Large intestine (tissue), 3 donors: ENCODE measurements around the gene RPS19BP1. TPM values are rescaled to one million over a fixed set of nuclear protein-coding genes. Genes with fewer than 3 reads are reported as not detected.

Source experiments
- DNase-seq, 2 donors: peaks; one replicate each; pipeline versions ENCODE4 v3.0.0 to v3.0.0-alpha.2; 2013
- H3K27ac ChIP-seq: one replicate; pipeline ENCODE4 v1.5.1; 2013; ENCODE audit warnings: low read length
- H3K27me3 ChIP-seq: 2 replicates; pipeline ENCODE4 v1.6.1; 2013; ENCODE audit warnings: low read length; ENCODE audit not compliant: control insufficient read depth, insufficient read depth
- H3K36me3 ChIP-seq: 2 replicates; pipeline ENCODE4 v1.6.1; 2013; ENCODE audit warnings: low read length; ENCODE audit not compliant: control insufficient read depth, insufficient read depth
- H3K4me1 ChIP-seq: one replicate; pipeline ENCODE4 v1.6.1; 2013; ENCODE audit warnings: low read length; ENCODE audit not compliant: control insufficient read depth, insufficient read depth
- H3K4me3 ChIP-seq: one replicate; pipeline ENCODE4 v1.5.1; 2013; ENCODE audit warnings: low read length
- H3K9me3 ChIP-seq: one replicate; pipeline ENCODE4 v1.6.1; 2013; ENCODE audit warnings: mild to moderate bottlenecking, low read depth, low read length, moderate library complexity; ENCODE audit not compliant: control insufficient read depth
- WGBS: methylation state at CpG from one replicate; pipeline ENCODE4 v1.1.5; 2013; ENCODE audit warnings: low lambda C conversion rate; ENCODE audit not compliant: insufficient coverage; 5-methylcytosine and 5-hydroxymethylcytosine counted together
- polyA plus RNA-seq: library from polyadenylated mRNA; unstranded; fragments of 120-200 nt; gene quantifications from one replicate; pipeline ENCODE4 v1.2.1, GENCODE V29; 2013

The RPS19BP1 gene
- polyA plus RNA-seq, 1 donor: 57.2 TPM

- Histone ChIP-seq H3K27me3 (peaks cover 42% of the 10 kb centered on the region), H3K4me3 (no peak overlapping the region), H3K36me3 (no peaks in the 10 kb centered on the region), H3K27ac (no peak overlapping the region), H3K4me1 (peaks cover 4% of the 10 kb centered on the region), H3K9me3 (peaks cover 5% of the 10 kb centered on the region)
- WGBS: no CpG with 5 or more reads among the region's 9 CpGs
- DNase-seq: no peak
Observed at GRCh38 chr22:39562839-39563489, 30.4 kb upstream of the RPS19BP1 start.

DNA sequence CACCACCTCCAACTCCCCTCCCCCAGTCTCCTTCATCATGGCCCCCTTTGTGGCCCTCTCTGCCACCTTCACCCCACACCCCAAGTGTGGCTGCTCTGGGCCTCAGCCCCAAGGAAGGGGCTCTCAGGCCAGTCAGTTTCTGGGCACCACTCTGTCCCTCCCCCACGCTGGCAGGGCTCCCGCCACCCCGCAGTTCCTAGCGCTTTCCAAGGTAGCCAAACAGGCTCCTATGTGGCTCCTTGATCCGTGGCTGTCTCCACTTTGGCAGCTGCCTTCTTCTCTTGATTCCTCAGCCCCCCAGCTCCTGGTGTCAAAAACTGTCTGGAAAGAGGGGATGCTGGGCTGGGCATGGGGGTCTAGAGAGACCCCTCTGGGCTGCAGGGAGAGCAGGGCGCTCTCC lies 27.6 kb upstream of the RPS19BP1 start:
- no peak overlapping the region for H3K4me3 ChIP-seq
- H3K36me3 ChIP-seq: no peaks in the 10 kb centered on the region
- no peak overlapping the region for H3K27ac ChIP-seq
- H3K9me3 ChIP-seq: no peaks in the 10 kb centered on the region
- peaks cover 67% of the 10 kb centered on the region for H3K27me3 ChIP-seq
- no CpG with 5 or more reads among the region's 6 CpGs for WGBS
- H3K4me1 ChIP-seq: peaks cover 8% of the 10 kb centered on the region
- no peak for DNase-seq

GRCh38 chr22:39559456-39560105 lies 27.0 kb upstream of the RPS19BP1 start:
- Histone ChIP-seq H3K27ac (no peak overlapping the region), H3K9me3 (no peaks in the 10 kb centered on the region), H3K36me3 (no peaks in the 10 kb centered on the region), H3K4me1 (peaks cover 8% of the 10 kb centered on the region), H3K4me3 (no peak overlapping the region), H3K27me3 (peaks cover 67% of the 10 kb centered on the region)
- DNase-seq: no peak
- no CpG with 5 or more reads among the region's 11 CpGs for WGBS

DNA sequence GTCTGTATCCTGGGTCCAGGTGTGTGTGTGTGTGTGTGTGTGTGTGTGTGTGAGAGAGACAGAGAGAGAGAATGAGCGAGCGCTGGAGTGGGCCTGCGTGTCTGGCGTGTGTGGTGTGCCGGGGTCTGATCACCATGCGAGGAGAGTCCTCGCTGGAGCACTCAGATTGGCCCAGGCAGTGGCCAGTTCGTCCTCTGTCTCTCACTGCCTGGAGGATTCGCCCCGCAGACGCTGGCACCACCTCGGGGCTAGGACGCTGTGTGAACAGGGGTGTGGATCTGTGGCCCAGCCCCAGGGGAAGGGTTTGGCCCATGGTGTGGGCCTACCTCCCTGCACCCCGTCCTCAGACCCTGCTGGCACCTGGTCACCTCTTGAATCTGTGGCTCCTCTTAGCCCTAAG lies 26.4 kb upstream of the RPS19BP1 start:
- Histone ChIP-seq H3K27ac (no peak overlapping the region), H3K4me3 (no peak overlapping the region), H3K36me3 (no peaks in the 10 kb centered on the region), H3K9me3 (no peaks in the 10 kb centered on the region), H3K27me3 (peaks cover 69% of the 10 kb centered on the region), H3K4me1 (peaks cover 8% of the 10 kb centered on the region)
- no peak for DNase-seq
- no CpG with 5 or more reads among the region's 14 CpGs for WGBS

DNA sequence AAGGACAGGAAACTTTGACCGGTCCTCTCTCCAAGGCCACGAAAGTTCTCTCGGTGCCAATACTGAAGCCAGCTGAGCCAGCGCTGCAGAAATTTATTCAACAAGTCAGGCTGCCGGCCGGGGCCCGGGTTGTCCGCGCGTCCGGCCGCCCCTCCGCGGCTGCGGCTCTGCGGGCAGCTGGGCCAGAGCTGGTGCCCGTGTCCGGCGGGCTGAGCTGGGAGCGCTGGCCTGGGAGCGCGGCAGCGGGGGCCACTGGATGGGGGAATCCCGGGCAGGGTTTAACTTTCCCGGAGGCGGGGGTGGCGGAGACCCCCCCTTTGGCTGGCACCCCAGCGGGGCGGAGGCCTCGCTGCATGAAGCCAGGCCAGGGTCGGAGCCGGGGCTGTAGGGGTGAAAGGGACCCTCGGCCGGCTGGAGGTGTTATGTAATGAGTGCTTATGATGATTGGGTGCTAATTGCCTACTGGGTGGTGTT lies 25.7 kb upstream of the RPS19BP1 start:
- no CpG with 5 or more reads among the region's 34 CpGs for WGBS
- Histone ChIP-seq H3K4me1 (peaks cover 8% of the 10 kb centered on the region), H3K27ac (no peak overlapping the region), H3K27me3 (peaks cover 70% of the 10 kb centered on the region), H3K36me3 (no peaks in the 10 kb centered on the region), H3K9me3 (no peaks in the 10 kb centered on the region), H3K4me3 (no peak overlapping the region)
- DNase-seq: no peak

DNA sequence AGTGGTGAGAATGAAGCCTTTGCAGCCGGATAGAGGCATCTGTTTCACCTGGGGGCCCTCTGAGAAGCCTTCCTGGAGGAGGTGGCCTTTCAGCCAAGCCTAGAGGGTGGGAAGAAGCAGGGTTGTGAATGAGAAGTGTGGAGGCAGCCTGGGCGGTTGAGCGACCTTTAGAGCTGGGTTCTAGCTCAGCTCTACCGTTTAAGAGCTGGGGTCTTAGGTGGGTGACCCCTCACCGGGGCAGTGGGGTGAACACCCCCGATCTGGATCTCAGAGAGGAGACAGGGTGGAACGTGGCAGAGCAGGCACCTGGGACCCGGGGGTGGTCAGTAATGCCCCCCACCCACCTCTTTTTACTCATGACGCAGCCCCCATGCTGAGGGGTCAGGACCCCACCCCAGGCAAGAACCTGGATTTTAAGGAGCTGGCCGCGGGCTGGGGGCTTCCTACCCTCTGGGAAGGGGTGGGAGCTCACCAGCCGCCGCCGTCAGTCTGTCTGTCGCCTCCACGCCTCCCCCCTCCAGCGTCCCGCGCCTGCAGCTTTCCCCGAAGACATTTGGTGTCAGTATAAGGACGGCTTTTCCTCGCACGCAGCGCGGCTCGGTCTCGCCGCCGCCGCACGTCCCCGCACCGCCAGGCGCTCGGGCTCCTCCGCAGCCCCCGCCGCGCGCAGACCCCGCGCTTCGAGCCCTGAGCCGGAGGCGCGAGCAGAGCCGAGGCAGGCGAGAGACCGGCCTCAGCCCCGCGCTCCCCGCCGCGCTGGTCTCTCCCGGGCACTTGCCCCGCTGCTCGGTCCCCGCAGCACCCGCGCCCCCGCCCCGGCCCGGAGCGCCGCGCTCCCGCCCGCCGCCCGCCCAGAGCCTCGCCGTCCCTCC lies 24.7 kb upstream of the RPS19BP1 start:
- Histone ChIP-seq H3K4me3 (no peak overlapping the region), H3K36me3 (no peaks in the 10 kb centered on the region), H3K4me1 (peaks cover 8% of the 10 kb centered on the region), H3K27me3 (peaks cover 75% of the 10 kb centered on the region), H3K9me3 (no peaks in the 10 kb centered on the region), H3K27ac (no peak overlapping the region)
- peak in 1 of 2 donors; percentile 22 for DNase-seq
- WGBS: no CpG with 5 or more reads among the region's 72 CpGs

DNA sequence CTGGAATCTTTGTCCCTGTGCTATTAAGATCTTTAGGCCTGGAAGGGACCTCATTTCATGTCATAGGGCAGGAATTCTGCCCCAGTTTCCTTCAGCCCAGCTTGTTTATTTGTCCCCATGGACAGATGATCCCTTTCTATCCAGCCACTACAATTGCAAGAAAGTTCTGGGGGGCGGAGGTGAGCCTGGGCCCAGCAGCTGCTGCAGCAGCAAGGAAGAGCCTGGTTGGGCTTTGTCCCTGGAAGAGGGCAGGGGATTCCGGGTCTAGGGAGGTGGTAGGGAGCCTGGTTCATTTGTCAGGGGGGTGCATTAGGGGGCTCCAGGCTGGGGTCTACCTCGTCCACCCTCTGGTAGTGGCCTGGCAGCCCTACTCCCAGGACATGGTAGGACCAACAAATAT lies 21.6 kb upstream of the RPS19BP1 start:
- H3K4me3 ChIP-seq: no peak overlapping the region
- H3K9me3 ChIP-seq: no peaks in the 10 kb centered on the region
- no CpG with 5 or more reads among the region's 3 CpGs for WGBS
- peaks cover 8% of the 10 kb centered on the region for H3K4me1 ChIP-seq
- no peak overlapping the region for H3K27ac ChIP-seq
- DNase-seq: no peak
- H3K36me3 ChIP-seq: no peaks in the 10 kb centered on the region
- peaks cover 67% of the 10 kb centered on the region for H3K27me3 ChIP-seq

- Histone ChIP-seq H3K27ac (no peak overlapping the region), H3K9me3 (no peaks in the 10 kb centered on the region), H3K36me3 (no peaks in the 10 kb centered on the region), H3K4me3 (no peak overlapping the region), H3K27me3 (peaks cover 62% of the 10 kb centered on the region), H3K4me1 (peaks cover 6% of the 10 kb centered on the region)
- no CpG with 5 or more reads among the region's 3 CpGs for WGBS
- no peak for DNase-seq
Observed at GRCh38 chr22:39553429-39553828, 20.9 kb upstream of the RPS19BP1 start.

- no peak overlapping the region for H3K27ac ChIP-seq
- H3K9me3 ChIP-seq: no peaks in the 10 kb centered on the region
- WGBS: no CpG with 5 or more reads among the region's 2 CpGs
- H3K36me3 ChIP-seq: no peaks in the 10 kb centered on the region
- no peak overlapping the region for H3K4me3 ChIP-seq
- H3K4me1 ChIP-seq: no peaks in the 10 kb centered on the region
- peaks cover 36% of the 10 kb centered on the region for H3K27me3 ChIP-seq
- DNase-seq: no peak
Observed at GRCh38 chr22:39547587-39547947, 15.0 kb upstream of the RPS19BP1 start.

- Histone ChIP-seq H3K27ac (no peak overlapping the region), H3K27me3 (peaks cover 31% of the 10 kb centered on the region), H3K9me3 (no peaks in the 10 kb centered on the region), H3K36me3 (no peaks in the 10 kb centered on the region), H3K4me1 (no peaks in the 10 kb centered on the region), H3K4me3 (no peak overlapping the region)
- DNase-seq: no peak
- WGBS: 29% methylated on average over 1 of the region's 5 CpGs
Observed at GRCh38 chr22:39546889-39547586, 14.5 kb upstream of the RPS19BP1 start.
